PC-9 (cell line): ENCODE measurements around the gene NEO1. TPM values are rescaled to one million over a fixed set of nuclear protein-coding genes. Genes with fewer than 3 reads are reported as not detected.

Source experiments
- BruUV-seq: library from RNA; stranded (reverse); fragments of 400-500 nt; replicated peaks from 2 replicates; lab custom pipeline; 2021; lab: Mats Ljungman, UMichigan
- CTCF ChIA-PET: fragments of 300-600 bp; sonication (Branson Sonifier 250); formaldehyde crosslinking; loops from one replicate; lab custom pipeline; 2022; ENCODE audit warnings: antibody characterized with exemption; lab: Charles Lee
- POLR2A ChIA-PET: fragments of 300-600 bp; sonication (Branson Sonifier 250); formaldehyde crosslinking; loops from one replicate; lab custom pipeline; 2022; ENCODE audit warnings: antibody characterized with exemption; ENCODE audit not compliant: unreplicated experiment; lab: Charles Lee
- DNase-seq, 2 experiments: peaks; one replicate each; pipeline versions ENCODE4 v3.0.0 to v3.0.0-alpha.2; 2015 to 2022; ENCODE audit warnings: mixed read lengths in 1 of 2
- H2AFZ ChIP-seq: fragments of 200-600 bp; sonication (generic); 2 replicates; pipeline ENCODE4 v1.8.1; 2017; ENCODE audit warnings: antibody characterized with exemption
- H3F3A ChIP-seq: fragments of 200-600 bp; sonication (generic); 2 replicates; pipeline ENCODE4 v1.8.1; 2017; ENCODE audit warnings: antibody characterized with exemption, mild to moderate bottlenecking, low read depth; ENCODE audit not compliant: insufficient read depth
- H3K27ac ChIP-seq: fragments of 200-600 bp; sonication (generic); 2 replicates; pipeline ENCODE4 v1.6.1; 2016; ENCODE audit warnings: mixed run types
- H3K27me3 ChIP-seq: fragments of 200-600 bp; sonication (generic); 2 replicates; pipeline ENCODE4 v1.6.1; 2016; ENCODE audit warnings: low read depth, mixed run types; ENCODE audit not compliant: insufficient read depth
- H3K36me3 ChIP-seq: fragments of 200-600 bp; sonication (generic); 2 replicates; pipeline ENCODE4 v1.6.1; 2016; ENCODE audit warnings: low read depth, mixed run types
- H3K4me1 ChIP-seq: fragments of 200-600 bp; sonication (generic); replicated peaks from 2 replicates; pipeline ENCODE4 v1.6.1; 2016; ENCODE audit warnings: mixed run types; ENCODE audit not compliant: insufficient read depth
- H3K4me2 ChIP-seq: fragments of 200-600 bp; sonication (generic); 2 replicates; pipeline ENCODE4 v1.6.1; 2017; ENCODE audit warnings: mixed run types
- H3K4me3 ChIP-seq: fragments of 200-600 bp; sonication (generic); 2 replicates; pipeline ENCODE4 v1.6.1; 2016; ENCODE audit warnings: mixed run types
- H3K79me2 ChIP-seq: fragments of 200-600 bp; sonication (generic); 2 replicates; pipeline ENCODE4 v1.6.1; 2017; ENCODE audit warnings: low read depth, mixed run types
- H3K9me2 ChIP-seq: fragments of 200-600 bp; sonication (generic); 2 replicates; pipeline ENCODE4 v1.8.1; 2017; ENCODE audit warnings: mild to moderate bottlenecking; ENCODE audit not compliant: insufficient read depth
- H3K9me3 ChIP-seq: fragments of 200-600 bp; sonication (generic); 2 replicates; pipeline ENCODE4 v1.8.1; 2016; ENCODE audit warnings: low read depth; ENCODE audit not compliant: insufficient read depth
- H4K20me1 ChIP-seq: fragments of 200-600 bp; sonication (generic); 2 replicates; pipeline ENCODE4 v1.8.1; 2017; ENCODE audit not compliant: insufficient read depth
- EZH2 ChIP-seq: fragments of 200-600 bp; sonication (generic); IDR thresholded peaks from 2 replicates; pipeline ENCODE4 v1.8.0; 2017; ENCODE audit warnings: antibody characterized with exemption, low read depth
- intact Hi-C: fragments of 100-400 bp; cut with micrococcal nuclease; formaldehyde crosslinking; loops from one replicate; pipeline ENCODE4 v1.10.0; 2022; ENCODE audit not compliant: unreplicated experiment
- total RNA-seq: library from RNA; stranded (reverse); gene quantifications from 2 replicates; pipeline ENCODE4 v1.2.3, GENCODE V29; 2021
- TF ChIP-seq, protein P1 (sequence below): fragments of 200-600 bp; sonication (generic); conservative IDR thresholded peaks from 2 replicates; pipeline ENCODE4 v1.6.1; 2017; ENCODE audit warnings: mixed run types, antibody characterized with exemption, mild to moderate bottlenecking, moderate library complexity

The NEO1 gene
- total RNA-seq, 1 experiment from 2014 or later, result 5.2 TPM

DNA sequence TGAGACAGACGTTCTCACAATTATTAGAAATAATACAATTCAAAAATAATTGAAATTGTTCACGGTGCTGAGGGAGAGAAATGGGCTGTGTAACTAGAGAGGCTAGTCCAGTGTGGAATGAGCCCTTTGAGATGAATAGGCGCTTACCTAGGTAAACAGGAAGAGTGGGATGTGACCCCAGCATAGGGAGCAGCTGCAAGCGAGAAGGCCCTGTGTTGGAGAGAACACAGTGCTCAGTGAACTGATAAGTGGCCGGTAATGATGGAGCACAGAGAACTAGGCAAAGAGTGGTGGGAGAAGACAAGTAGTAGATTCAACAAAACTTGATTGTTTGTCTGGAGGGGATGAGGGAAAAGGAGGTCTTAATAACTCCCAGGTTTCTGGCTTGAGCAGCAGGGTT is 212.6 kb downstream of the NEO1 start:
- Histone ChIP-seq H3K9me3 (no peaks in the 10 kb centered on the region), H3K4me3 (no peak overlapping the region), H3K36me3 (no peaks in the 10 kb centered on the region), H3K4me2 (no peak overlapping the region), H3F3A (no peaks in the 10 kb centered on the region), H3K9me2 (no peaks in the 10 kb centered on the region), H3K27me3 (no peaks in the 10 kb centered on the region), H3K4me1 (no peaks in the 10 kb centered on the region), H4K20me1 (no peaks in the 10 kb centered on the region), H3K27ac (no peak overlapping the region), H2AFZ (no peak overlapping the region), H3K79me2 (no peaks in the 10 kb centered on the region)
- BruUV-seq, result no TSS peak
- CTCF ChIA-PET, result no interaction called here
- intact Hi-C loops, result no loop called here
- no peak for DNase-seq
- TF ChIP-seq, protein P1, sequence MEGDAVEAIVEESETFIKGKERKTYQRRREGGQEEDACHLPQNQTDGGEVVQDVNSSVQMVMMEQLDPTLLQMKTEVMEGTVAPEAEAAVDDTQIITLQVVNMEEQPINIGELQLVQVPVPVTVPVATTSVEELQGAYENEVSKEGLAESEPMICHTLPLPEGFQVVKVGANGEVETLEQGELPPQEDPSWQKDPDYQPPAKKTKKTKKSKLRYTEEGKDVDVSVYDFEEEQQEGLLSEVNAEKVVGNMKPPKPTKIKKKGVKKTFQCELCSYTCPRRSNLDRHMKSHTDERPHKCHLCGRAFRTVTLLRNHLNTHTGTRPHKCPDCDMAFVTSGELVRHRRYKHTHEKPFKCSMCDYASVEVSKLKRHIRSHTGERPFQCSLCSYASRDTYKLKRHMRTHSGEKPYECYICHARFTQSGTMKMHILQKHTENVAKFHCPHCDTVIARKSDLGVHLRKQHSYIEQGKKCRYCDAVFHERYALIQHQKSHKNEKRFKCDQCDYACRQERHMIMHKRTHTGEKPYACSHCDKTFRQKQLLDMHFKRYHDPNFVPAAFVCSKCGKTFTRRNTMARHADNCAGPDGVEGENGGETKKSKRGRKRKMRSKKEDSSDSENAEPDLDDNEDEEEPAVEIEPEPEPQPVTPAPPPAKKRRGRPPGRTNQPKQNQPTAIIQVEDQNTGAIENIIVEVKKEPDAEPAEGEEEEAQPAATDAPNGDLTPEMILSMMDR, result no peak
- TF ChIP-seq EZH2, result no peak
- POLR2A ChIA-PET, result no interaction called here

DNA sequence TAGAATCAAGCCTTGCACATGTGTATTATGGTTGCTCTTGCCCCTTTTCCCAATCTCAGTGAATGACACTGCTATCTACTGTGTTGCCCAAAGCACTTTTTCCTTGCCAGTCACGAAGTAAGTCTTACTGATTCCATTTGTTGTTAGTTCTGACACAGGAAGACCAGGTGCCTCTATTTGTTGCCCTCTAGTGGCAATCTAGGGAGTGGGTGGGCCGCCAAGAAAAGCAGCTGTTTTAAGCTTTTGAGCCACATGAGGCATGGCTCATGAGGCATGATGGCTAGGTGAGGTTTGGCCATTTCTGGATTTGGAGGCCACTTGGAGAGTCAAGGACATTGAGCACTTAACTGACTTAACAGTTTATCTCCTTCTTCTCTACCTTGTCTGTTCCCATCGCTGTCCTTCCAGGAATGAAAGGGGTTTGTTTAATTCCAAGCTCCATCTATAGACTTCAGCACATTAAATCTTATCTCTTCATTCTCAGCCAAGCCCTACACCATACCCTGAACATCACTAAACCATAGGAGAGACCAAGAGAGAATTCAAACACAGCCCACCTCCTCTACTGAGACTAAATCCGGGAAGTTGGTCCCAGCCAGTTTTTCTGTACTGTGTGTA is 213.4 kb downstream of the NEO1 start:
- no peaks in the 10 kb centered on the region for H4K20me1 ChIP-seq
- no peak for TF ChIP-seq EZH2
- TF ChIP-seq, protein P1, result peak; percentile 60
- no peak overlapping the region for H3K27ac ChIP-seq
- no peak overlapping the region for H3K4me2 ChIP-seq
- H3K4me3 ChIP-seq, result no peak overlapping the region
- H3K36me3 ChIP-seq, result no peaks in the 10 kb centered on the region
- CTCF ChIA-PET, result interaction anchor here (0.6 kb wide), 1 partner anchor 560 kb away, joined by 6 read pairs; no protein-coding TSS in a partner anchor
- no peaks in the 10 kb centered on the region for H3K9me2 ChIP-seq
- H3K9me3 ChIP-seq, result no peaks in the 10 kb centered on the region
- no TSS peak for BruUV-seq
- no peak overlapping the region for H2AFZ ChIP-seq
- H3K79me2 ChIP-seq, result no peaks in the 10 kb centered on the region
- peak in 1 of 2 experiments; percentile 16 for DNase-seq
- POLR2A ChIA-PET, result no interaction called here
- no peaks in the 10 kb centered on the region for H3K27me3 ChIP-seq
- intact Hi-C loops, result no loop called here
- H3F3A ChIP-seq, result no peaks in the 10 kb centered on the region
- H3K4me1 ChIP-seq, result no peaks in the 10 kb centered on the region

DNA sequence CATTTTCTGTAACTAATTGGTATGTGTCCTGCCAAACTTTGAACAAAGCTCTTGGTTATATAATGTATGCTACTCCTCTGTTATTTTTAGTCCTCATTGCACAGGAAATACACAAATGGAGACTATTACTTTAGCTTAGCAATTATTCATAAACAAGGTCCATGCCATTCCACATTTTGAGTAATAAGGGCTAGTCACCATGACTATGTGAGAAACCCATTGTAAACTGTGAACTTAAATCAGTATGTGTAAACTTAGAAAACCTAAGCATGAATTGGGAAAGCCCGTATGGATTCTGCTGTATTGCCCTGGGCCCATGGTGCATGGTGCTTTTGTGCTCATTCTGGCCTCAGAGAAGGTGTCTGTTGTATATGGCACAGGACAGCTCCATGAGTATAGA is 216.2 kb downstream of the NEO1 start:
- H3K9me3 ChIP-seq, result no peaks in the 10 kb centered on the region
- intact Hi-C loops, result no loop called here
- no peaks in the 10 kb centered on the region for H3K9me2 ChIP-seq
- ChIA-PET CTCF (interaction anchor here (0.5 kb wide), 1 partner anchor 30 kb away, joined by 3 read pairs; no protein-coding TSS in a partner anchor), POLR2A (no interaction called here)
- no TSS peak for BruUV-seq
- TF ChIP-seq EZH2, result no peak
- TF ChIP-seq, protein P1, result no peak
- H3K4me3 ChIP-seq, result no peak overlapping the region
- no peaks in the 10 kb centered on the region for H3K36me3 ChIP-seq
- no peaks in the 10 kb centered on the region for H3F3A ChIP-seq
- DNase-seq, result no peak
- H4K20me1 ChIP-seq, result no peaks in the 10 kb centered on the region
- H3K79me2 ChIP-seq, result no peaks in the 10 kb centered on the region
- H3K27ac ChIP-seq, result no peak overlapping the region
- no peaks in the 10 kb centered on the region for H3K4me1 ChIP-seq
- no peak overlapping the region for H3K4me2 ChIP-seq
- H2AFZ ChIP-seq, result no peak overlapping the region
- H3K27me3 ChIP-seq, result no peaks in the 10 kb centered on the region
